ENCODE data around the gene CLEC2L.
"Not testable (repeated sequence)": the region's sequence is repeated elsewhere in the genome, so short reads cannot be mapped to it uniquely, and the experiment has no call there.

The CLEC2L gene

DNA sequence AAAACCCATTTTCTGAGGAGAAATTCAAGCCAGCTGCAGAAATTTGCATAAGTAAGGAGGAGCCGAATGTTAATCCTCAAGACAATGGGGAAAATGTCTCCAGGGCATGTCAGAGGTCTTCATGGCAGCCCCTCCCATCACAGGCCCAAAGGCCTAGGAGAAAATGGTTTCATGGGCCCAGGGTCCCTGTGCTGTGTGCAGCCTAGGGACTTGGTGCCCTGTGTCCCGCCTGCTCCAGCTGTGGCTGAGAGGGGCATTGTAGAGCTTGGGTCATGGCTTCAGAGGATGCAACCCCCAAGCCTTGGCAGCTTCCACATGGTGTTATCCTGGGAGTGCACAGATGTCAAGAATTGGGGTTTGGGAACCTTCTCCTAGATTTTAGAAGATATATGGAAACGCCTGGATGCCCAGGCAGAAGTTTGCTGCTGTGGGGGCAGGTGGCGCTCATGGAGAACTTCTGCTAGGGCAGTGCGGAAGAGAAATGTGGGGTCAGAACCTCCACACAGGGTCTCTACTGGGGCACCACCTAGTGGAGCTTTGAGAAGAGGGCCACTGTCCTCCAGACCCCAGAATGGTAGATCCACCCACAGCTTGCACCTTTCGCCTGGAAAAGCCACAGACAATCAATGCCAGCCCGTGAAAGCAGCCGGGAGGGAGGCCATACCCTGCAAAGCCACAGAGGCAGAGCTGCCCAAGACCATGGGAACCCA lies 30.7 kb downstream of the CLEC2L start:
- DNase-seq (ENCODE audit: low read depth, low spot score), result not testable (repeated sequence)

DNA sequence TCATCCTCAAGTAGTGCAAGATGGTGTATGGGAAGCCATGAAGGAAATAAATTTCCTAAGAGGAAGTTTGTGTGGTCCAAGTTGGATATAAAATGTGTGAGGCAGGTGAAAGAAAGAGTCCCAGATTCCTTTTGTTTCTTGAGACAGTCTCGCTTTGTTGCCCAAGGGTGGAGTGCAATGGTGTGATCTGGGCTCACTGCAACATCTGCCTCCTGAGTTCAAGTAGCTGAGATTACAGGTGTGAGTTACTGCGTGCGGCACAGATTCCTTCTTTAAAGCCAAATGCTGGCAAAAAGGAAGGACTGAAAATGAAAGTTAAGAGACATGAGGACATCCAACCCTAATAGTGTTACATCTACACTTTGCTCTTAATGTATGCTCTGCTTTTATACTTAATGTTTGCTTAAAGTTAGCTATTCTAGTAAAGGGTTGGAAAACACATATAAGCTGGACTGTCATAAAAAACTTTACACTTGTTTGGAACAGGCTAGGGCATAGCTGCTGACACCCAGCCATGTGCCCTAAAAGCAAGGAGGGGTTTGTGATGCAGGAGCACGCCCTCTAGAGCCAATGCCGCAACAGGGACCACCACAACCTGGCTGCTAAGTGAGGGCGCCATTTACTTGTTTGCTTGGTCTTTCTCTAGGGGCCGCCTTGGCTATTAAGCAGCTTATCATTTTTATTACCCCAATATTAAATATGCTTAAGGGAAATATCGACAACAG lies 34.5 kb downstream of the CLEC2L start:
- no peak for DNase-seq (ENCODE audit: low read depth, low spot score)

DNA sequence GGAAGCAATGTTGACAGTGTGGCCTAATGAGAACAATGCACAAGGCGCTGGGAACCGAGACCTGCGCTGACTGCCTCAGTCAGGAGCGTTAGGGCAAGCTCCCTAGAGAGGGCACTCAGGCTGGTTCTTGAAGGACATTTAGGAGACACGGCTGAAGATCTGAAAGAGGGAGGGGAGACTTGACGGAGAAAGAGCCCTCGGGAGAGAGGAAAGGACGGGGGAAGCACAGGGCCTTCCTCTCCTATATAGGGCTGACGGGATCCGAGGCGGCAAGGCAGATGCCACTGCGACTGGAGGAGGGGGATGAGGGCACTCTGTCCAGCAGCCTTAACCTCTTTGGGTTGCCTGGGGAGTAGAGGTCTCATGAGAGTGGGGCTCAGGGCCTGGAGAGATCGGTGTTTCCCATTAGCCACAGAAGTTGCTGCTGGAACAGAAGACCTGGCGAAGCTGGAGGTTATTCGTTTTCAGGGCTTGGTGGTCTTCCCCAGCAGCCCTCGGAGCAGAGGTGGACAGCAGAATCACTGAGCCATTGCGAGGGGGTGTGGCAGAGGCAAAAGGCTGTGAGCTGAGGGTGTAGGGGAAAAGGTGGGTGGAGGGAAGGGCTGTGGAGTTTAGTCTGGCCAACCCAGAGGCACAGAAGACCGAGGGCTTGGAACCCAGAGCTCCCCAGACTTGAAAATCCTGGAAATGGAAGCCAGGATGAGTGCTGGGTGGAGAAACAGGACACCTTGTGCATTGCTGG lies 36.0 kb downstream of the CLEC2L start:
- no peak for DNase-seq (ENCODE audit: low read depth, low spot score)

DNA sequence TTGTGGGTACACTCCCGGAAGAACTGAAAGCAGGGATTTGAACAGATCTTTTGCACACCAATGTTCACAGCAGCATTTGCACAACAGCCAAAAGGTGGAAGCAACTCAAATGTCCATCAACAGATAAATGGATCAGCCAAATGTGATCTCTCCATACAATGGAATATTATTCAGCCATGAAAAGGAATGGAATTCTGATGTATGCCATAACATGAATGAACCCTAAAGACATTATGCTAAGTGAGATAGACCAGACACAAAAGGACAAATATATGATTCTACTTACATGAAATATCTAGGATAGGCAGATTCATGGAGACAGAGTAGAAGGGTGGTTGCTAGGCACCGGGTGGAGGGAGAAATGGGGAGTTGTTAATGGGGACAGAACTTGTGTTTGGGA lies 36.7 kb downstream of the CLEC2L start:
- DNase-seq (ENCODE audit: low read depth, low spot score), result no peak

DNA sequence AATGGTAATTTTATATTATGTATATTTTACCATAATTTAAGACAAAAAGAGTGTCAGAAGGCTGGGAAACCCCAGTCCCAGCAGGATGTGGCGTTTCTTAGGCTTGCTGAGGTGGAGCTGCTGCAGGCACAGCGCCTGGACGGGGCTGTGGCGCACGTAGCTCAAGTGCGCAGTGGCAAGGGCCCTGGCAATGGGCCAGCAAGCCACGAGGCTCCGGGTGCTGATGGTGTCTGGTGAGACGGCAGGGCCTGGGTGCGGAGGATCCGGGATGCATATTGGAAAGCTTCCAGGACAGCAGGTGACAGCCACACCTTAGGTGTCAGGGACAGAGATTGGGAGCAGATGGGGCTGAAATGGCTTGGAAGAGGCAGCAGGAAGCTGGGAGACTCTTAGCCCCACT lies 37.2 kb downstream of the CLEC2L start:
- DNase-seq (ENCODE audit: low read depth, low spot score), result no peak

DNA sequence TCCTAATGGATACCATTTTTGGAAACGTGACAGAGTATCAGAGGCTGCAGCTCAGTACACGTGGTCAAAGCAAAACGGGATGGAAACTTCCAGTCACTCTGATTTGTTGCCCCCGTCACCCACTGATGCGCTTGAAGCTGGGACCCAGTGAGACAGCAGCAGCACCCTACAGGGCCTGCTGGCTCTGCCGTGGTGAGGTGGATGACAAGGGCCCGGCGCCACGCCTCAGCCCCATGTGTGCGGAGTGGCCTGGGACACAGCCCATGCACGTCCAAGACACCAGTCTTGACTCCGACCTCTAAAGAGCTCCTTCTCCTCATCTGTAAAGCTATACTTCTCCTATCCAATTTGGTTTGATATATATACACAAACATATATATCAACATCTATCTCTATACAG lies 39.0 kb downstream of the CLEC2L start:
- no peak for DNase-seq (ENCODE audit: low read depth, low spot score)

DNA sequence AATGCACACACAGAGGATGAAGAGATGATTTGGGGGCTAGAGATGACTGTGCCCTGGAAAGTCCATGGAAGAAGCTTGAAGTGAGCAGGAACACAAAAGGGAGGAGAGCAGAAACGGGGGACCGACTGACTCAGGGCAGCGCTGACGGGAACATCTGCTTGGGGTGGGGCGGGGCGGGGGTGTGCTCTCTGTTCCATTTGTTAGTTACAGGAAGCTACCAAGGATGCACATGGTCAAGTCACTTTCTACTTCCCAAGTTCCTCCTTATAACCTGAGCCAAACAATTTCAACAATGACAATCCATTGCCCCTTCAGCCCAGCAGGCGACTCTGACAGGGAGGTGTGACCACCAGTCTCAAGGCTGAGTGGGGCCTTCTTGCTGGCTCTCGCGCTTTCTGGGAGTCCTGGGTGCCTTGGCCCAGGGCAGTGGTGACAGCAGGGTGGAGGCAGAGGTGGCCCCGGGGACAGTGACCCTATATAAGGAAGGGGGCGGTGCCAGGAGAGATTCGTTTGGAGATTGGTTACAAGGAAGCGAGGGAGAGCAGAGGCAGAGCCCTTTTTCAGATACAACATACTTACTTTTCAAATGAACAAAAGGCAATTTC lies 39.6 kb downstream of the CLEC2L start:
- DNase-seq (ENCODE audit: low read depth, low spot score), result no peak

DNA sequence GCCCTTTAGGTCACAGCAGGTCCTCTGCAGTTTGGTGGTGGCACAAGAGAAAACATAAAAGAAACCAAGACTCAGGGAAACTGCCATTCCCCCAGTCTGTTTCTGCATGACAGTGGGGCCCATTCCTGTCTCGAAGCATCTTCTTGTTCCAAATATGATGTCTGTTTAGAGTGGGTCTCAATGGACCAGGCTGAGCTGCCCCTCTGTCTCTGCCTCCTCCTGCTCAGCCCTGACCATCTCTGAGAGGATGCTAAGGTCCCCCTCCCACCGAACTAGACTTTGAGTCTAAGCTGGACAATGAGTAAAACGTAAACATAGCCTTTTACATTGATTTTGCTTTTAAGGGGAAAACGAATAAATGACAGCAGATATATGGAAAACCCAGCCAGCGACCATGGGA lies 40.4 kb downstream of the CLEC2L start:
- DNase-seq (ENCODE audit: low read depth, low spot score), result no peak

DNA sequence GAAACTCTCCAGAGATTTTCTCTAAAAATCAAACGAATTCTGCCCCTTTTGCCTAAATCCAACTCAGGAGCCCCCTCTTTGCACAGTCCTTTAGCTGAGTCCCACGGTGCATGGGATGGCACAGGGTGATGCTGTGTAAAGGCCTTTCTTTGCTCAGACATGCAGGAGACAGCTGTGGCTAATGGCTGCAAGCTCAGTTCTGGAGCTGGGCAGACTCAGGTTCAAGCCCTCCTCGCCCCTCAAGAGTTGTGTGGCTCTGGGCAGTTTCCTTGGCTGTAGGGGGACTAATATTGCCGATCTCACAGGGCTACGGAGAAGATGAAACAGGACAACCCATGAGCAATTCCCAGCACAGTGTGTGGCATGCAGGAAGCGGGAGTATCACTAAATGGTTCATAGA lies 42.6 kb downstream of the CLEC2L start:
- no peak for DNase-seq (ENCODE audit: low read depth, low spot score)

DNA sequence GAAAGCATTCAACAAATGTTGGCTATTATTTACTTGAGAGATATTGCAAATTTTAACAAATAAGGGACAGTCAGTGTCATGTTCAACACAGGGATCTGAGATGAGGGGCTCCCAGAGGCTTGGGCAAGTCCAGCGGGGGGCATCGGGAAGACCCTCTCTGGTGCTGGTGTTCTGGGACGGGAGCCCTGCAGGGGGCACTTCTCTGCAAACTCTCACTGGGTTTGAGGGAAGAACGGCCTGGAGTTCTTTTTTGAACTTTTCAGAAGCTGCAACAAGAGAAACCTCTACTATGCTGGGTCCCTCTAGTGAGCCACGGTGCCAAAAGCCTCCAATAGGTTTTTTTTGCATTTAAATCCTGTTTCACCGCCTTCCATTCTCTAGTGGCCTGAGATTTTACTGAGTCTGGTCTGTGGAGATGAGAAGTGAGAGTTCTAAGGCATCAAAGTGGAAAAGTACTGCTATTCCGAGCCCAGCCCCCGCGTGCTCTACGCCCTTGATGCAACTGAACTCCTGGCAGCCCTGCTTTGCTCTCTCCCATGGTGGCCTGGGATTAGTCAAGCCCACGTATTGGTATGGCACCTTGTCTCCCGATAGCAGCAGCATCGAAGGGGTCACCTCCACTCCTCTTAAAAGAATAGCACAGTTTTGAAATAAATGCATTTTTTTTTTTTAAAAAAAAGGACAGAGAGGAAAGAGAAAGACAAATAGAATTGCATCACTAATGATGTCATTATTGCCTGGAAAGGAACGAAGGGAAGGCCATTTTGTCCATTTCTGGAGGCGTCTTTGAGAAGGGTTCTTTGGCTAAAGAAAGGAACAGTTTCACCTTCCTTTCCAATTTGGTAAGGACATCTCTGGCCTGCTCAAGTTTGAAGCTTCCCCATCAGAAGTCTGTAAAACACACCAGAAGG lies 43.5 kb downstream of the CLEC2L start:
- no peak for DNase-seq (ENCODE audit: low read depth, low spot score)

DNA sequence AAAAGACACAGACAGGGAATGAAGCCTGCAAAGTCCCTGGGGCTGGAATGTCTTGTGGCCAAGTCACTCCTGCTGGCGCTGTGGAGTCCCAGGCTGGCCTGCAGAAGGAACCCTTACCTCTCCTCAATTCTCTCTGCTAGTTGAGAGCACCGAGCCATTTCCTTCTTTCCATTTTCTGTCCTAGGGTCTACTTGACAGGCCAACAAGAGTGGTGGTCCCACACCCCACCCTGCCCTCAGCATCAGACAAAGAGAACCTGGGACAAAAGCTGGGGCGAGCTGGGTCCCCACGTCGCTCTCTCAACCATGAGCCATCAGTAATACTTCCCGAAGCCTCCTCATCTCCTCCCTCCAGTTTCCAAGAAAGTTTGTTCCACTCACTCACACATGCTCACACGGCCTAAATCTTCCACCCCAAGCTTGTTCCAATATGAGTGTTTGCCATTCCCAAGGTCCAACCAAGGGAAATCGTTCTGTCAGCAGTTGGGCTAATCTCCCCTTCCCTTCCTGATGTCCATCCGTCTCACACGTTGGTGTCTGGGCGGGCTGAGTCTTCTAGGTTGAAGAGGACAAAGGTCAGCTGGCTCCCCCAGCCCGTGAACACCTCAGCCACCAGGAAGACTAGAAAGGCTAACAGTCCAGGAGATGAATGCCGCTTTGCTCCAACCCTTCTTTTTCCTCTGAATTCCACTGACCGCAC lies 44.3 kb downstream of the CLEC2L start:
- DNase-seq (ENCODE audit: low read depth, low spot score), result no peak

DNA sequence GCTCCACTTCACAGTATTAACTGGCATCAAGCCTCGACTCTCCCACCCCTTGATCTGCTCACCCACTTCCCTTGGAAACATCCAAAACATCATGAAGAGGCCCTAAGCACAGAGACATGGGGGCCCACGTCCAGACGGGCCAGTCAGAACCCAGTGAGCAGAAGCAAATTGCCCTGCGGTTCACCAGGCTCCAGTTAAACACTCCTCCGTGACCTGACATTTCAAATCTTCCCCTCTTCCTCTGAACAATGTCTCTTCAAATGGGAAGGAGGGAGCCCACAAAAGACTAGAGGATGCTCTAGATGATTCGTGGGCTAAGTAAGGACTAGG lies 44.8 kb downstream of the CLEC2L start:
- no peak for DNase-seq (ENCODE audit: low read depth, low spot score)

DNA sequence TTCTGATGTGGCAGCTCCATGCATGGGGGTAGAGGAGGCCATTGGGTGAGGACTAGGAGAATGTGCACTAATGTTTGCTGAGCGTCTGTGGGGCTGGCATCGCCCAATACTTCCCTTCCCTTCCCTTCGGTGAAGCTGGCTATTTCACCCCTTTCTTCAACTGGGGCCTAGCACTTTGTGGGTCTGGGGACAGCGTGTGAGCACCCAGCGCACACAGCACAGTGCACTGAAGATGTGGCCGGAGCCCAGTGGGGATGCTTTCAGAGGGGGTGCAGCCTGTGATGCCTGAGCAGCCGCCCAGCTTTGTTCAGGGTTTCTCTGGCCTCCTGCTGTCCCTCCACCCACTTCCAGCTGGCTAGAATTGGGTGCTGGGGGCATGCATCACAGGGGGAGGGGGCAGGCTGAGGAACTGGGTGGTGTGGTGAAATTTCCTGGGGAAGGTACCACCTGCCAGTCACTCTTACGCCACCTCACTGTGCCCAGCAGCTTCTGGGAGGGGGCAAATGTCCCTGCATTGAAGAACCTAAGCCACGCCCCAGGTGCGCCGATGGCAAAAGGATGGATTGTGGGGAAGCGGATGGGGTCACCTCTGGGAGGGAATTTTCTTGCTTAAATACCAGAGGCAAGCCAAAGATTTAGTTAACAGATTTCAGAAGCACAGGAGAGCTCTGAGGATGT lies 45.5 kb downstream of the CLEC2L start:
- no peak for DNase-seq (ENCODE audit: low read depth, low spot score)

DNA sequence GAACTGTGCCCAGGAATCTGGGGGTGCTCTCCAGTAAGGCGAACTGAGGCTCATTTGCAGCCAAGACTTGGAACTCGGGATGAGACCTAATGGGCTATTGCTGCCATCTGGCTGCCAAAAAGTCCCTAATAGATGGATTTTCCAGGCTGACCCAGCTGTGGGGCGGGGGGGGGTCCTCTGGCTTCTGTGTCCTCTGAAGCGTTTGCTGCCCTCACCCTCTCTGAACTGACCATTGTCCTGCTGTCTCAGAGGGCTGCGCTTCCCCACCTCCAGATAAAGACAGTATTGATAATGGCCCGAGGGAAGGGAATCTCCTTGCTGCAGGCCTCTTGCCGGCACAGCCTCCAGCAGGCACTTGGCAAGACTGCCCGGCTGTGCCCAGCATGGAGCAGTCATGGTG lies 46.6 kb downstream of the CLEC2L start:
- no peak for DNase-seq (ENCODE audit: low read depth, low spot score)

DNA sequence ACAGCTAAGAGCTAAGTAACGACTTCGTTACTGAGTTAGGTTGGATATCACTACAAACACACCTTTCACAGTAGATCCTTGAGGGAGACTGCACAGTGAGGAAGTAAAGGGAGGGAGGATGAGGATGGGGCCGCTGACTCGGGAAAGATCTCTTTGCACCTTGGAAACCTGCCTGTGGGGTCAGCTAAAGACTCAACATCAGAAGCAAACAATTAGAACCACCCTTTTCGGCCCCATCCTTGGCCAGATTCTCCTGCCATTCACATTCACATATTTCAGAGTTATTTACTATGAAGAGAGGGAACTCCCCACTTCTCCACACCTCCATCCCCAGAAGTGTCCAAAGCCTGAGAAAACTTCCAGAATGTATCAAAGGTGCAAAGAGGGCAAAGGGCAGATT lies 47.1 kb downstream of the CLEC2L start:
- DNase-seq (ENCODE audit: low read depth, low spot score), result no peak

DNA sequence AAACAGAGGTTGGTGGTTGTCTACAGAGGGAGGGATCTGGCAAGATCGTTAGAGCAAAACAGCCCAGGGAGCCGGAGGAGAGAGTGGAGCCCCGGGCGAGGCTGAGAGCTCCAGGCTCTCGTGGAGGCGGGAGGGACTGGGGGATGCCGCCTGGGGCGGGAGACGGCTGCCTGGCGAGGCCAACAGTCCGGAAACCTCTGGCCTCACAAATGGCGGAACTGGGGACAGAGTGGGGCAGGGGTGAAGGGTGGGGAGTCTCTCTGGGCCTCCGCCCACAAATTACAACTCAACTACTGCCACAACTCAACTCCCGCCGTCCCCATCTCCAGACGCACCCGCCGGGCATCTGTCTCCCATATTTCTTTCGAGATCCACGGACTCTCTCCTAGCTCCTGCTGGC lies 47.7 kb downstream of the CLEC2L start:
- no peak for DNase-seq (ENCODE audit: low read depth, low spot score)

DNA sequence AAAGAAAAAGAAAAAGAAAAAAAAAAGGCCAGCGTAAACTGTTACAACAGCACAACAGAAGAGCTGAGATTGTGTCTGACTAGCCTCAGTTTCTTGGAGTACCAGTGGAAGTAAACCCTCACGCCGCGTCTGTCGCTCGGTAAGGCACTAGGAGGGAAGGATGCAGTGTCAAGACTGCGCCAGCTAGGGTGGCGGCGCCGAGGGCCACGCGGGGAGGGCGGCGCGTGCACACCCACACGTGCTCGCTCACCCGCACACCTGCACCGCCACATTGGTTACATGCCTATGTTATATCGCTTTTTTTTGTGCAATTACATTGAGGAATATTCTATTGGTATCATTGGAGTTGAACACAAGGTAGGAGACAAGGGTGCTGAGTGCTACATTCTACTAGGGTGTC lies 48.2 kb downstream of the CLEC2L start:
- DNase-seq (ENCODE audit: low read depth, low spot score), result no peak

DNA sequence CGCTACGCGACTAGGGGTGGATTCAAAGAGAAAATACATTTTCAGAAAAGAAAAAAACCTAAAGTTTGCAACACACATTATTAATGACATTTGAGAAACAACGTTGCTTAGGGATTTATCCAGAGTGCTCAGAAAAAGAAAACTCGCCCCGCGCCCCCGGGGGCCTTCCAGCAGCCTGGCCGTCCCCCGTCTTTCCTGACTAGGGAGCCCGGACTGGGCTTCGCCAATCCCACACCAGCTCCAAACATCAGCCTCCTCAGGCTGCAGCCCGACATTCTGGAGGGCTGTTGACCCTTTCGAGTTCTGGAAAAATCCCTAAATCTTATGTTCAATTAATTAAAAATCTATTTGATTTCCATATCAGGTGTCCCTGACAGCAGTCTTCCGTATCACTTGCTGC lies 48.6 kb downstream of the CLEC2L start:
- DNase-seq (ENCODE audit: low read depth, low spot score), result no peak

DNA sequence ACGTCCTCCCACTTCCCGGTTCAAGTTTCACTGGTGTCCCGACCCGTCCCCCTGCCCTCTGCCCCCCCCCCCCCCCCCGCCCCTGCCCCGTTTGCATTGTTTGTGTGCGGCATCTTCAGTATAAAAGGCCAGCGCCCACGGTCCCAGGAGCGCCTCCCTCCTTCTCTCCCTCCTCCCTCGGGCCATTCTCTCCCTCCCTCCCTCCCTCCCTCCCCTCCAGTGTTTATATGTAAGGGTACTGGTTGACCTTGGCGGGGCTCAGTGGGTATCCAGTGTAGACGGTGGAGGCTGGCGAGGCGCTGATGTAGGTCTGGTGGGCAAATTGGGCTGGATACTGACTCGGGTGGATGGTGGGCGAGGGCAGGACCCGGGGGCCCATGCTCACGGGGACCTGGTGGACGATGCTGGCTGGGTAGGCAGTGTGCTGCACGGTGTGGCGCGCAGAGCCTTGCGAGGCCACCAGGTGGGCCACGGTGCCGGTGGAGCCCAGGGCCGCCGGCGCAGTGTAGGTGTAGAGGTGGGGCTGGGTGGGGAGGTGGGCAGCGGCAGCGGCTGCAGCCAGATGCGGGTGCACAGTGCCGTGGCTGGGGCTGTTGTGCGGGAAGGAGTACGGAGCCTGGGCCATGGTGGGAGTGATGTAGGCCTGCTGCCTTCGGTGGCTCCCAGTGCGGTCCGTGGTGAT lies 49.4 kb downstream of the CLEC2L start:
- no peak for DNase-seq (ENCODE audit: low read depth, low spot score)

DNA sequence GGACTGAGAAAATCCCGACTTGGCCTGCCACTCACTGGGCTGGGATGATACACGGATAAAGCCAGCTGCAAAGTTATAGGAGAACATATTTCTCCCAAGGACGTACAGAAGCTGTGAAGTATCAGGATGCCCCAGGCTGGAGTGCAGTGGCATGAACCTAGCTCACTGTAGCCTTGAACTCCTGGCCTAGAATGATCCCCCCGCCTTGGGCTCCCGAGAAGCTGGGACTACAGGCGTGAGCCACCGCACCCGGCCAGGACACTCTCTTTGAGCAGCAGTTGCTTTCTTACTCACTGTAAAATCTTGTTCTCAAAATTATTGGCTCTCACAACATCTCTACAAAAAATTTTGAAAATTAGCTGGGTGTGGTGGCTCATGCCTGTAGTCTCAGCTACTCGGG lies 50.4 kb downstream of the CLEC2L start:
- DNase-seq (ENCODE audit: low read depth, low spot score), result no peak

Measured in astrocyte of the hippocampus (primary cell).